ENCODE measurements around the gene EVX1. TPM values are rescaled to one million over a fixed set of nuclear protein-coding genes. Genes with fewer than 3 reads are reported as not detected.

EVX1 gene
- total and polyA plus RNA-seq, 2 of the 8 experiments (the other 6 are each of a cell fraction or from before 2014, with no cell fraction given) = not detected

DNA sequence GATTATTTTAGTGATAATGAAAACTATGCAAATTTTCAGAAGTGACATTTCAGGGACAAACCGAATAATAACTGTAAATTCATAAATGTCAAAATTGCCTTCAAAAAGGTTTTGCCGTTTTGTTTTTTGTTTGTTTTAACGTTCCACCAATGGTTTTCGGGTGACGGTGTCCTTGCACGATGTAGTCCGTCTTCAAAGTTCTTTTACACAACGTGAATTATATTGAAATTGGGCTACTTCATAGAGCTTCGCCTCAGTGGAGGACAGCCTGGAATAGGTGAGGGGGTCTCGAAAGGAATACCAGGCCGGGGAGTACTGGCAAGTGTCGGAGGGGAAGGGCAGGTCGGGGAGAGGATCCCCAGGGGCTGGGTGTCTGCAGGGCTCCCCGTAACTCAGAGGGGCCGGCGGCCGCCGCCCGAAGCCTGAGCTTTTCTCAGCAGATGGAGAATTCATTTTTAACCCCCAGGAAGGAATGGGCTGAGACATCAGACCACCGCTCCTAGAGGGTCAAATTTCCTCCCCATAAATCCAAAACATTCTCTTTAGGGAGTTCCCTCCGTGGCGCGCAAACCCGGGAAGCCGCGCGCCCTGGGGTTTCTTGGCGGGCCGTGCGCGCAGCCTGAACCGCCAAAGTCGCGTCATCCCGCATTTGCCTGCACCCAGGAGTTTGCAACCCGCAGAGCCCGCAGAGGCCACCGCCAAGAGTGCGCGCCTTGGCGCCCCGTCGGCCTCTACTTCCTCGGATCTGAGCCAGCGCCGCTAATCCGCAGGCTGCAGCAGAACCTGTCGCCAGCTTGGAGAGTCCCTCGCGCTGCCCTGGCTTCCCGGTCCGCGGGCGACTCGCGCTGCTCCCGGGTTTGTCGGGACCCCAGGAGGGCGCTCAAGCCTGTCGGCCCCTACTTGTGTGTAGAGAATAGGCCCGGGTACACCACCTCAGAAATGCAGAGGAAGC, 17.3 kb upstream of the EVX1 start:
- H3K4me2 ChIP-seq (ENCODE audit: insufficient read depth in 1 of 2, low read depth in 2 of 2, low read length in 2 of 2) = peak overlapping the region; percentile 57 to 63
- ChIA-PET POLR2A (ENCODE audit: partially characterized antibody) (no interaction called here), CTCF (ENCODE audit: partially characterized antibody) (interaction anchor here (0.6 to 8.5 kb wide), 10 partner anchors 10 to 466 kb away, joined by 3 to 62 read pairs (median 4); partner anchors contain the start of gene EVX1)
- peaks cover 5 to 6% of the 10 kb centered on the region in 2 experiments for H4K20me1 ChIP-seq (replicated peaks in 1 of 2; ENCODE audit: control insufficient read depth in 1 of 2, insufficient read depth in 2 of 2, low read length in 2 of 2)
- no peak overlapping the region for H4K8ac ChIP-seq (ENCODE audit: extremely low read depth, insufficient read depth, low read length)
- no peak overlapping the region for H3K9ac ChIP-seq (replicated peaks in 1 of 4; ENCODE audit: extremely low read depth in 1 of 4, low read depth in 3 of 4, low read length in 3 of 4)
- peaks cover 2 to 9% (median 3%) of the 10 kb centered on the region in 4 experiments for H3K4me1 ChIP-seq (replicated peaks in 1 of 4; ENCODE audit: control insufficient read depth in 3 of 4, insufficient read depth in 4 of 4, low read length in 3 of 4)
- H3K14ac ChIP-seq (ENCODE audit: insufficient read length) = no peak overlapping the region
- H4K5ac ChIP-seq (ENCODE audit: insufficient read length, low read depth, low read length) = no peak overlapping the region
- WGBS, 2 experiments (ENCODE audit: extremely low coverage in 1 of 2, insufficient coverage in 1 of 2, insufficient read length in 1 of 2, insufficient replicate concordance in 2 of 2, low coverage in 1 of 2, low lambda C conversion rate in 2 of 2, missing lambda C conversion rate in 1 of 2) = 6% methylated on average over 59 of the region's 61 CpGs; no CpG with 5 or more reads in 1 of the 2 experiments
- no peak overlapping the region for H3K27ac ChIP-seq (ENCODE audit: low read depth, low read length)
- no peaks in the 10 kb centered on the region for H3K9me3 ChIP-seq (ENCODE audit: insufficient read depth in 2 of 2, low read depth in 1 of 2, low read length in 1 of 2)
- H2BK20ac ChIP-seq (ENCODE audit: low read length) = no peak overlapping the region
- no peak overlapping the region for H3K18ac ChIP-seq (ENCODE audit: extremely low read depth, low read length)
- no peak overlapping the region for H2BK12ac ChIP-seq (ENCODE audit: low read depth, low read length)
- peaks cover 4% of the 10 kb centered on the region; the same call in 1 of the 2 replicates for H3K23me2 ChIP-seq (ENCODE audit: low read depth, low read length)
- no peak overlapping the region for H2BK120ac ChIP-seq (replicated peaks; ENCODE audit: low read depth, low read length)
- H3K4me3 ChIP-seq (ENCODE audit: extremely low read depth in 1 of 4, insufficient read depth in 2 of 4, low read depth in 3 of 4, low read length in 4 of 4) = peak overlapping the region; percentile 3 to 49 (median 12); a peak in 5 of 8 replicates
- no peak for FAIRE-seq
- H3K4ac ChIP-seq (replicated peaks; ENCODE audit: insufficient read length, low read depth, low read length) = no peak overlapping the region
- peaks cover 54 to 96% (median 88%) of the 10 kb centered on the region in 4 experiments for H3K27me3 ChIP-seq (replicated peaks in 1 of 4; ENCODE audit: control insufficient read depth in 3 of 4, extremely low read depth in 1 of 4, insufficient read depth in 3 of 4, low read length in 3 of 4)
- H3K79me1 ChIP-seq (ENCODE audit: low read depth, low read length) = no peaks in the 10 kb centered on the region
- H2AFZ ChIP-seq (ENCODE audit: low read length) = no peak overlapping the region
- H2AK5ac ChIP-seq (ENCODE audit: low read depth, low read length) = no peak overlapping the region
- H2BK5ac ChIP-seq (ENCODE audit: low read depth, low read length) = no peak overlapping the region
- no peaks in the 10 kb centered on the region for H3K79me2 ChIP-seq (ENCODE audit: control insufficient read depth in 1 of 2, insufficient read depth in 2 of 2, low read length in 2 of 2)
- H3K56ac ChIP-seq (replicated peaks; ENCODE audit: insufficient read length, low read depth, low read length) = no peak overlapping the region
- H4K91ac ChIP-seq (replicated peaks; ENCODE audit: insufficient read length, low read length) = no peak overlapping the region
- H2BK15ac ChIP-seq (ENCODE audit: low read length) = no peak overlapping the region
- no peak overlapping the region for H3K23ac ChIP-seq (ENCODE audit: insufficient read length)
- DNase-seq (ENCODE audit: low read depth in 1 of 2, low spot score in 2 of 2) = peak in 1 of 2 experiments; percentile 66
- no peaks in the 10 kb centered on the region; a peak in 1 of 8 replicates for H3K36me3 ChIP-seq (ENCODE audit: control insufficient read depth in 2 of 4, insufficient read depth in 4 of 4, low read length in 3 of 4)
- no peak for TF ChIP-seq NRF1 (IDR thresholded peaks at IDR 0.05; ENCODE audit: low read depth, low read length)
- TF ChIP-seq ZNF274 (IDR thresholded peaks at IDR 0.05; ENCODE audit: borderline replicate concordance, extremely low read depth, low read length) = no peak
- no peak for TF ChIP-seq POLR2AphosphoS5 (IDR thresholded peaks at IDR 0.05; ENCODE audit: low read depth, low read length)
- TF ChIP-seq CEBPB (IDR thresholded peaks at IDR 0.05; ENCODE audit: low read depth, low read length) = no peak
- TF ChIP-seq BCL11A (IDR thresholded peaks at IDR 0.05; ENCODE audit: low read depth in 2 of 2, low read length in 2 of 2) = no peak
- peak; percentile 47 for TF ChIP-seq ASH2L (IDR thresholded peaks at IDR 0.05; ENCODE audit: low read length)
- TF ChIP-seq RXRA (IDR thresholded peaks at IDR 0.05; ENCODE audit: insufficient read depth, low read depth, low read length) = no peak
- no peak for TF ChIP-seq RBBP5 (IDR thresholded peaks at IDR 0.05; ENCODE audit: borderline replicate concordance, low read depth, low read length)
- no peak for TF ChIP-seq NANOG (IDR thresholded peaks at IDR 0.05; ENCODE audit: insufficient read depth, low read depth, low read length, poor library complexity, severe bottlenecking)
- 0 out of 2 replicates have a peak, but pooled peaks have one; percentile 66 for TF ChIP-seq CBX8 (IDR thresholded peaks at IDR 0.05; ENCODE audit: borderline replicate concordance, low read depth, low read length)
- TF ChIP-seq, protein P1, sequence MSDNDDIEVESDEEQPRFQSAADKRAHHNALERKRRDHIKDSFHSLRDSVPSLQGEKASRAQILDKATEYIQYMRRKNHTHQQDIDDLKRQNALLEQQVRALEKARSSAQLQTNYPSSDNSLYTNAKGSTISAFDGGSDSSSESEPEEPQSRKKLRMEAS (IDR thresholded peaks at IDR 0.05) = no peak

Measured in H1 (cell line).